Transverse colon (tissue), 4 donors: ENCODE measurements around the gene IFNGR2.

ENCODE experiments used
- CTCF ChIP-seq, 5 experiments: fragments of 200-600 bp in 3 of 5; fragments of 450-650 bp in 2 of 5; sonication (generic) in 3 of 5; IDR thresholded peaks; 1 replicate in 2 of 5; 2 replicates in 3 of 5; pipeline ENCODE4 v1.5.1; 2016 to 2017; ENCODE audit warnings: antibody characterized with exemption in 5 of 5, inconsistent platforms in 3 of 5, mild to moderate bottlenecking in 2 of 5, moderate library complexity in 1 of 5
- POLR2AphosphoS5 ChIP-seq, 3 donors: sonication (generic); formaldehyde crosslinking; IDR thresholded peaks; one replicate each; pipeline ENCODE4 v1.6.1; 2016; ENCODE audit warnings: antibody characterized with exemption in 3 of 3

DNA sequence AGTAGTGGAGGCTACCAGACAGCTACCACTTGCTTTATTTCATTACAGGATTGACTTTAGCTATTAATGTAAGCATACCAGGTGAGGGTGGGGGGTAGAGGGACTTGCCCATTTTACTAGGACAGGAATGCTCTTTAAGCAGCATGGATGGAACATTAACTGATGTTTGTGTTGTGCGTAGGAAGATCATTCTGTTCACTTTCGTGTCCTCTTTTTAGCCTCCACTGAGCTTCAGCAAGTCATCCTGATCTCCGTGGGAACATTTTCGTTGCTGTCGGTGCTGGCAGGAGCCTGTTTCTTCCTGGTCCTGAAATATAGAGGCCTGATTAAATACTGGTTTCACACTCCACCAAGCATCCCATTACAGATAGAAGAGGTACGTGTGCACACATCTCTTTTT lies 29.3 kb downstream of the IFNGR2 start:
- TF ChIP-seq POLR2AphosphoS5 (IDR thresholded peaks at IDR 0.05) = no peak
- no peak for TF ChIP-seq CTCF (IDR thresholded peaks at IDR 0.05)
